Measurements from ENCODE around the gene CARS1. TPM values are rescaled to one million over a fixed set of nuclear protein-coding genes. Genes with fewer than 3 reads are reported as not detected.

Gene CARS1
- total and polyA plus RNA-seq, 2 donors (not counting 1 experiment from before 2014, with no cell fraction given): 31.3 to 49.5 TPM

- Histone ChIP-seq H3K9me3 (ENCODE audit: control extremely low read depth in 1 of 3, control insufficient read depth in 2 of 3, insufficient read depth in 1 of 3, low read length in 2 of 3) (no peaks in the 10 kb centered on the region), H3K36me3 (replicated peaks in 1 of 2; ENCODE audit: control extremely low read depth in 1 of 2, control insufficient read depth in 1 of 2, extremely low read depth in 1 of 2, insufficient read depth in 2 of 2, low read length in 1 of 2) (peaks cover 0 to 4% of the 10 kb centered on the region in 2 experiments), H3K27me3 (replicated peaks in 1 of 4; ENCODE audit: control extremely low read depth in 1 of 4, control insufficient read depth in 3 of 4, insufficient read depth in 4 of 4, low read length in 3 of 4) (no peaks in the 10 kb centered on the region), H3K79me2 (ENCODE audit: control insufficient read depth, insufficient read depth, low read length) (peaks cover 86% of the 10 kb centered on the region), H3K4me1 (ENCODE audit: control insufficient read depth in 2 of 2, insufficient read depth in 2 of 2, low read length in 2 of 2) (peaks cover 40 to 42% of the 10 kb centered on the region in 2 donors), H3K9ac (ENCODE audit: low read length) (peak overlapping the region; percentile 93), H3K4me2 (replicated peaks; ENCODE audit: low read depth, low read length, poor library complexity, severe bottlenecking) (peak overlapping the region; percentile 98), H2AFZ (ENCODE audit: insufficient read depth, low read depth, low read length, poor library complexity, severe bottlenecking) (no peak overlapping the region), H4K20me1 (ENCODE audit: control insufficient read depth, insufficient read depth, low read length, poor library complexity, severe bottlenecking) (peaks cover 57% of the 10 kb centered on the region), H3K27ac (ENCODE audit: low read length in 2 of 2) (peak overlapping the region in 1 of 2 donors; percentile 20), H3K4me3 (ENCODE audit: control extremely low read depth in 1 of 5, extremely low read depth in 1 of 5, insufficient read depth in 1 of 5, low read depth in 2 of 5, low read length in 4 of 5) (peak overlapping the region in 2 of 5 experiments; percentile 7 to 12)
- WGBS (ENCODE audit: insufficient coverage): 39% methylated on average over 7 of the region's 11 CpGs
- Mint-ChIP-seq H3K4me3 (peak overlapping the region; percentile 95), H3K27ac (peak overlapping the region; percentile 13), H3K27me3 (no peaks in the 10 kb centered on the region), H3K9me3 (ENCODE audit: insufficient read depth) (no peaks in the 10 kb centered on the region), H3K4me1 (peaks cover 59% of the 10 kb centered on the region)
- CTCF ChIA-PET: interaction anchor here (1.1 to 1.7 kb wide), 2 partner anchors 10 to 104 kb away, joined by 3 to 6 read pairs; no protein-coding TSS in a partner anchor
- intact Hi-C loops (cut with micrococcal nuclease): no loop called here
- DNase-seq (no peak), ATAC-seq (ENCODE audit: low read depth) (no peak)
- TF ChIP-seq EZH2 (IDR thresholded peaks at IDR 0.05; ENCODE audit: borderline replicate concordance, insufficient read depth, low read depth, low read length, poor library complexity, severe bottlenecking) (no peak), CTCF (IDR thresholded peaks at IDR 0.05) (no peak)
- POLR2A ChIA-PET: no interaction called here
Observed at GRCh38 chr11:2987881-2988861, 69.1 kb downstream of the CARS1 start.

GRCh38 chr11:2983908-2984307 lies 73.3 kb downstream of the CARS1 start:
- Histone ChIP-seq H3K9ac (ENCODE audit: low read length) (no peak overlapping the region), H3K4me3 (ENCODE audit: control extremely low read depth in 1 of 5, extremely low read depth in 1 of 5, insufficient read depth in 1 of 5, low read depth in 2 of 5, low read length in 4 of 5) (no peak overlapping the region), H4K20me1 (ENCODE audit: control insufficient read depth, insufficient read depth, low read length, poor library complexity, severe bottlenecking) (peaks cover 90% of the 10 kb centered on the region), H3K9me3 (ENCODE audit: control extremely low read depth in 1 of 3, control insufficient read depth in 2 of 3, insufficient read depth in 1 of 3, low read length in 2 of 3) (no peaks in the 10 kb centered on the region), H3K4me2 (replicated peaks; ENCODE audit: low read depth, low read length, poor library complexity, severe bottlenecking) (no peak overlapping the region), H3K4me1 (ENCODE audit: control insufficient read depth in 2 of 2, insufficient read depth in 2 of 2, low read length in 2 of 2) (peaks cover 12 to 14% of the 10 kb centered on the region in 2 donors), H3K36me3 (replicated peaks in 1 of 2; ENCODE audit: control extremely low read depth in 1 of 2, control insufficient read depth in 1 of 2, extremely low read depth in 1 of 2, insufficient read depth in 2 of 2, low read length in 1 of 2) (peaks cover 4 to 16% of the 10 kb centered on the region in 2 experiments), H2AFZ (ENCODE audit: insufficient read depth, low read depth, low read length, poor library complexity, severe bottlenecking) (no peak overlapping the region), H3K27me3 (replicated peaks in 1 of 4; ENCODE audit: control extremely low read depth in 1 of 4, control insufficient read depth in 3 of 4, insufficient read depth in 4 of 4, low read length in 3 of 4) (no peaks in the 10 kb centered on the region), H3K27ac (ENCODE audit: low read length in 2 of 2) (no peak overlapping the region), H3K79me2 (ENCODE audit: control insufficient read depth, insufficient read depth, low read length) (peaks cover 98% of the 10 kb centered on the region)
- no peak overlapping the region for H3K4me3 Mint-ChIP-seq
- intact Hi-C loops (cut with micrococcal nuclease): no loop called here
- ATAC-seq (ENCODE audit: low read depth) (no peak), DNase-seq (no peak)
- 92% methylated on average over 4 of the region's 4 CpGs for WGBS (ENCODE audit: insufficient coverage)
- POLR2A ChIA-PET: no interaction called here
- H3K27me3 Mint-ChIP-seq: no peaks in the 10 kb centered on the region
- H3K4me1 Mint-ChIP-seq: peaks cover 37% of the 10 kb centered on the region
- CTCF ChIA-PET: no interaction called here
- peak overlapping the region; percentile 10 for H3K27ac Mint-ChIP-seq
- H3K9me3 Mint-ChIP-seq (ENCODE audit: insufficient read depth): no peaks in the 10 kb centered on the region
- TF ChIP-seq EZH2 (IDR thresholded peaks at IDR 0.05; ENCODE audit: borderline replicate concordance, insufficient read depth, low read depth, low read length, poor library complexity, severe bottlenecking): no peak
- no peak for TF ChIP-seq CTCF (IDR thresholded peaks at IDR 0.05)

Measured in B cell (primary cell).